HL-60 (cell line): ENCODE measurements around the gene DPP4.

ENCODE experiments used
- GABPA ChIP-seq: IDR thresholded peaks from 2 replicates; pipeline ENCODE4 v1.6.1; 2012; ENCODE audit warnings: low read depth
- POLR2AphosphoS5 ChIP-seq: IDR thresholded peaks from 2 replicates; pipeline ENCODE4 v1.6.1; 2012; ENCODE audit warnings: low read depth
- SPI1 ChIP-seq: IDR thresholded peaks from 2 replicates; pipeline ENCODE4 v1.6.1; 2012; ENCODE audit warnings: low read depth, mild to moderate bottlenecking, borderline replicate concordance
- TF ChIP-seq, protein P1 (sequence below): IDR thresholded peaks from one replicate; pipeline ENCODE4 v1.5.1; 2011; ENCODE audit warnings: low read length, control low read depth, inconsistent platforms; ENCODE audit not compliant: insufficient read depth
- TF ChIP-seq, protein P2 (sequence below): IDR thresholded peaks from 2 replicates; pipeline ENCODE4 v1.6.1; 2012; ENCODE audit warnings: low read depth; ENCODE audit not compliant: insufficient replicate concordance

DNA sequence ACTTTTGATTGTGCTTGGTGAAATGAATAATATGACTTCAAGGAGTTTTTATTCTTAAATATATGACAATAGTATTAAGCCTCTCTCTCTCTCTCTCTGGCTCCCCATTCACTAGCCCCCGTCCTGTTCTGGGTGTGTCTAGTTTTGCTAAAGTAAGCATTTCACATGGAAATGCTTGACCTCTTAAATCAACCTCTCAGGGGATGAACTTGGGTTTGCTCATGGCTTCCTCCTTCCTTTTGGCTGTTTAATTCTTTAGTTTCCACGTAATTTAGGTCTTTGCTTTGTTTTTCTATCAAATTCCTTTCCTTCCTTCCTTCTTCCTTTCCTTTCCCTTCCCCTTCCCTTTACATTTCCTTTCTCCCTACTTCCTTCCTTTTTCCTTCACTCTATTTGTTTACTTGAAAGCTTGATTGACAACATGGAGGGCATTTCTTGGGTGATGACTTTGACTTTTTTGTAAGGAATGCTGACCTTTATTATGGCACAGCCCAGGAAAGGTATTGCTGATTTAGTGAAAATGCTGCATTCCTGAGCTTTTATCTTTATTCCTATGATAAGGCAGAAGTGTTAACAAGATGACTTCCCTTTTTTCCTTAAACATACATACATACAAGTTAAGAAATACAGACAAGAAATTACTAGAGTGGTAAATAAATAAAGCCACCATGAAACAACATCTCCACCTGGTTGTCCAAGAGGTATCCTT, 3.6 kb downstream of the DPP4 start:
- no peak for TF ChIP-seq POLR2AphosphoS5
- TF ChIP-seq, protein P1, sequence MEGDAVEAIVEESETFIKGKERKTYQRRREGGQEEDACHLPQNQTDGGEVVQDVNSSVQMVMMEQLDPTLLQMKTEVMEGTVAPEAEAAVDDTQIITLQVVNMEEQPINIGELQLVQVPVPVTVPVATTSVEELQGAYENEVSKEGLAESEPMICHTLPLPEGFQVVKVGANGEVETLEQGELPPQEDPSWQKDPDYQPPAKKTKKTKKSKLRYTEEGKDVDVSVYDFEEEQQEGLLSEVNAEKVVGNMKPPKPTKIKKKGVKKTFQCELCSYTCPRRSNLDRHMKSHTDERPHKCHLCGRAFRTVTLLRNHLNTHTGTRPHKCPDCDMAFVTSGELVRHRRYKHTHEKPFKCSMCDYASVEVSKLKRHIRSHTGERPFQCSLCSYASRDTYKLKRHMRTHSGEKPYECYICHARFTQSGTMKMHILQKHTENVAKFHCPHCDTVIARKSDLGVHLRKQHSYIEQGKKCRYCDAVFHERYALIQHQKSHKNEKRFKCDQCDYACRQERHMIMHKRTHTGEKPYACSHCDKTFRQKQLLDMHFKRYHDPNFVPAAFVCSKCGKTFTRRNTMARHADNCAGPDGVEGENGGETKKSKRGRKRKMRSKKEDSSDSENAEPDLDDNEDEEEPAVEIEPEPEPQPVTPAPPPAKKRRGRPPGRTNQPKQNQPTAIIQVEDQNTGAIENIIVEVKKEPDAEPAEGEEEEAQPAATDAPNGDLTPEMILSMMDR: no peak
- TF ChIP-seq, protein P2, sequence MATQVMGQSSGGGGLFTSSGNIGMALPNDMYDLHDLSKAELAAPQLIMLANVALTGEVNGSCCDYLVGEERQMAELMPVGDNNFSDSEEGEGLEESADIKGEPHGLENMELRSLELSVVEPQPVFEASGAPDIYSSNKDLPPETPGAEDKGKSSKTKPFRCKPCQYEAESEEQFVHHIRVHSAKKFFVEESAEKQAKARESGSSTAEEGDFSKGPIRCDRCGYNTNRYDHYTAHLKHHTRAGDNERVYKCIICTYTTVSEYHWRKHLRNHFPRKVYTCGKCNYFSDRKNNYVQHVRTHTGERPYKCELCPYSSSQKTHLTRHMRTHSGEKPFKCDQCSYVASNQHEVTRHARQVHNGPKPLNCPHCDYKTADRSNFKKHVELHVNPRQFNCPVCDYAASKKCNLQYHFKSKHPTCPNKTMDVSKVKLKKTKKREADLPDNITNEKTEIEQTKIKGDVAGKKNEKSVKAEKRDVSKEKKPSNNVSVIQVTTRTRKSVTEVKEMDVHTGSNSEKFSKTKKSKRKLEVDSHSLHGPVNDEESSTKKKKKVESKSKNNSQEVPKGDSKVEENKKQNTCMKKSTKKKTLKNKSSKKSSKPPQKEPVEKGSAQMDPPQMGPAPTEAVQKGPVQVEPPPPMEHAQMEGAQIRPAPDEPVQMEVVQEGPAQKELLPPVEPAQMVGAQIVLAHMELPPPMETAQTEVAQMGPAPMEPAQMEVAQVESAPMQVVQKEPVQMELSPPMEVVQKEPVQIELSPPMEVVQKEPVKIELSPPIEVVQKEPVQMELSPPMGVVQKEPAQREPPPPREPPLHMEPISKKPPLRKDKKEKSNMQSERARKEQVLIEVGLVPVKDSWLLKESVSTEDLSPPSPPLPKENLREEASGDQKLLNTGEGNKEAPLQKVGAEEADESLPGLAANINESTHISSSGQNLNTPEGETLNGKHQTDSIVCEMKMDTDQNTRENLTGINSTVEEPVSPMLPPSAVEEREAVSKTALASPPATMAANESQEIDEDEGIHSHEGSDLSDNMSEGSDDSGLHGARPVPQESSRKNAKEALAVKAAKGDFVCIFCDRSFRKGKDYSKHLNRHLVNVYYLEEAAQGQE: no peak
- no peak for TF ChIP-seq GABPA
- TF ChIP-seq SPI1: no peak
